SH-SY5Y (cell line): ENCODE data around the gene TRIM67.

Experiments
- GATA2 ChIP-seq: IDR thresholded peaks from 2 replicates; pipeline ENCODE4 v1.6.1; 2011; ENCODE audit warnings: mild to moderate bottlenecking, low read depth, low read length
- GATA3 ChIP-seq: IDR thresholded peaks from 2 replicates; pipeline ENCODE4 v1.6.1; 2011; ENCODE audit warnings: low read depth, mild to moderate bottlenecking, low read length, moderate library complexity

- no peak for TF ChIP-seq GATA3
- no peak for TF ChIP-seq GATA2
Observed at GRCh38 chr1:231213831-231214573, 52.1 kb downstream of the TRIM67 start.
